HEK293 (cell line): ENCODE results near the gene NLGN4Y.

Experiments
- CTCF ChIA-PET: fragments of 350-600 bp; formaldehyde crosslinking; extraction: SDS; loops from one replicate; lab custom pipeline; 2021; ENCODE audit warnings: antibody characterized with exemption; lab: Yijun Ruan, JAX
- POLR2A ChIA-PET: fragments of 300-600 bp; formaldehyde crosslinking; extraction: SDS; loops from one replicate; lab custom pipeline; 2020; ENCODE audit warnings: antibody characterized with exemption, inconsistent platforms; lab: Yijun Ruan, JAX
- H3K27ac ChIP-seq: fragments of 200-500 bp; sonication (Bioruptor generic); 2 replicates; pipeline ENCODE4 v1.5.1; 2014; ENCODE audit warnings: low read depth, low read length, control low read depth, inconsistent platforms; ENCODE audit errors: extremely low read depth
- H3K36me3 ChIP-seq, 2 experiments: fragments of 200-500 bp in 1 of 2; sonication (Bioruptor generic) in 1 of 2; 1 replicate in 1 of 2; 2 replicates in 1 of 2; pipeline ENCODE4 v1.5.1; 2014 to 2017; ENCODE audit warnings: inconsistent platforms in 2 of 2, low read length in 2 of 2; ENCODE audit not compliant: control insufficient read depth in 2 of 2, insufficient read depth in 1 of 2
- H3K4me1 ChIP-seq: fragments of 200-500 bp; sonication (Bioruptor generic); 2 replicates; pipeline ENCODE4 v1.5.1; 2014; ENCODE audit warnings: mild to moderate bottlenecking, low read length, inconsistent platforms; ENCODE audit not compliant: control insufficient read depth, insufficient read depth
- H3K4me3 ChIP-seq: 2 replicates; pipeline ENCODE4 v1.5.1; 2011; ENCODE audit warnings: low read depth, mild to moderate bottlenecking, control low read depth, low read length, moderate library complexity
- H3K9me3 ChIP-seq: fragments of 200-500 bp; sonication (Bioruptor generic); 2 replicates; pipeline ENCODE4 v1.5.1; 2014; ENCODE audit warnings: low read depth, low read length, inconsistent platforms; ENCODE audit not compliant: control insufficient read depth, insufficient read depth
- ATF2 ChIP-seq: fragments of 450-650 bp; formaldehyde crosslinking; IDR thresholded peaks from 2 replicates; pipeline ENCODE4 v1.5.1; 2016; ENCODE audit warnings: missing biosample characterization, missing genetic modification characterization, low read depth
- CTCF ChIP-seq: fragments of 450-650 bp; formaldehyde crosslinking; IDR thresholded peaks from 2 replicates; pipeline ENCODE4 v1.5.1; 2016; ENCODE audit warnings: missing biosample characterization, missing genetic modification characterization
- EGR2 ChIP-seq: fragments of 450-650 bp; formaldehyde crosslinking; IDR thresholded peaks from 2 replicates; pipeline ENCODE4 v1.5.1; 2016; ENCODE audit warnings: low read depth, missing biosample characterization, missing genetic modification characterization
- INSM2 ChIP-seq: fragments of 450-650 bp; formaldehyde crosslinking; IDR thresholded peaks from 2 replicates; pipeline ENCODE4 v1.5.1; 2016; ENCODE audit warnings: missing biosample characterization, missing genetic modification characterization
- REST ChIP-seq: fragments of 450-650 bp; formaldehyde crosslinking; IDR thresholded peaks from 2 replicates; pipeline ENCODE4 v1.5.1; 2016; ENCODE audit warnings: missing biosample characterization, missing genetic modification characterization
- ZBTB1 ChIP-seq: fragments of 450-650 bp; formaldehyde crosslinking; IDR thresholded peaks from 2 replicates; pipeline ENCODE4 v1.5.1; 2016; ENCODE audit warnings: missing biosample characterization, missing genetic modification characterization
- ZNF169 ChIP-seq: fragments of 450-650 bp; formaldehyde crosslinking; IDR thresholded peaks from 2 replicates; pipeline ENCODE4 v1.5.1; 2016; ENCODE audit warnings: missing biosample characterization, missing genetic modification characterization
- ZNF449 ChIP-seq: fragments of 450-650 bp; formaldehyde crosslinking; IDR thresholded peaks from 2 replicates; pipeline ENCODE4 v1.5.1; 2017; ENCODE audit warnings: missing biosample characterization, mild to moderate bottlenecking, missing genetic modification characterization, moderate library complexity
- ZNF473 ChIP-seq: fragments of 450-650 bp; formaldehyde crosslinking; IDR thresholded peaks from 2 replicates; pipeline ENCODE4 v1.5.1; 2017; ENCODE audit warnings: missing biosample characterization, missing genetic modification characterization
- ZNF558 ChIP-seq: fragments of 450-650 bp; formaldehyde crosslinking; IDR thresholded peaks from 2 replicates; pipeline ENCODE4 v1.5.1; 2016; ENCODE audit warnings: missing biosample characterization, missing genetic modification characterization
- ZNF571 ChIP-seq: fragments of 450-650 bp; formaldehyde crosslinking; IDR thresholded peaks from 2 replicates; pipeline ENCODE4 v1.5.0; 2017; ENCODE audit warnings: missing biosample characterization, missing genetic modification characterization
- ZNF621 ChIP-seq: fragments of 450-650 bp; formaldehyde crosslinking; IDR thresholded peaks from 2 replicates; pipeline ENCODE4 v1.5.1; 2017; ENCODE audit warnings: missing biosample characterization, missing genetic modification characterization
- ZNF629 ChIP-seq: fragments of 450-650 bp; formaldehyde crosslinking; IDR thresholded peaks from 2 replicates; pipeline ENCODE4 v1.5.1; 2017; ENCODE audit warnings: missing biosample characterization, missing genetic modification characterization
- ZNF747 ChIP-seq: fragments of 450-650 bp; formaldehyde crosslinking; IDR thresholded peaks from 2 replicates; pipeline ENCODE4 v1.5.1; 2016; ENCODE audit warnings: missing biosample characterization, missing genetic modification characterization
- ZNF843 ChIP-seq: fragments of 450-650 bp; formaldehyde crosslinking; IDR thresholded peaks from 2 replicates; pipeline ENCODE4 v1.5.1; 2016; ENCODE audit warnings: missing biosample characterization, missing genetic modification characterization
- ZXDB ChIP-seq: fragments of 450-650 bp; formaldehyde crosslinking; IDR thresholded peaks from 2 replicates; pipeline ENCODE4 v1.5.1; 2016; ENCODE audit warnings: missing biosample characterization, missing genetic modification characterization

NLGN4Y gene

GRCh38 chrY:14679181-14679580 lies 154.9 kb downstream of the NLGN4Y start (continued):
- TF ChIP-seq ZNF629 (no peak), ZNF169 (tag by site-specific recombination) (no peak), ZNF621 (tag by site-specific recombination) (no peak), INSM2 (no peak)

GRCh38 chrY:14694543-14694942 lies 170.2 kb downstream of the NLGN4Y start:
- H3K4me3 ChIP-seq = no peak overlapping the region
- POLR2A ChIA-PET = no interaction called here
- no peaks in the 10 kb centered on the region for H3K4me1 ChIP-seq
- H3K9me3 ChIP-seq = no peaks in the 10 kb centered on the region
- TF ChIP-seq ATF2 (no peak), ZNF843 (tag by site-specific recombination) (no peak), ZNF449 (no peak), EGR2 (no peak), ZNF473 (tag by site-specific recombination) (no peak), ZXDB (no peak), ZNF558 (tag by site-specific recombination) (no peak)
- H3K36me3 ChIP-seq = no peaks in the 10 kb centered on the region
- H3K27ac ChIP-seq = no peak overlapping the region
- CTCF ChIA-PET = no interaction called here

GRCh38 chrY:14708158-14708557 lies 183.8 kb downstream of the NLGN4Y start:
- H3K36me3 ChIP-seq = no peaks in the 10 kb centered on the region
- ChIA-PET POLR2A (no interaction called here), CTCF (no interaction called here)
- H3K9me3 ChIP-seq = no peaks in the 10 kb centered on the region
- no peaks in the 10 kb centered on the region for H3K4me1 ChIP-seq
- no peak overlapping the region for H3K4me3 ChIP-seq
- TF ChIP-seq ZBTB1 (tag by site-specific recombination) (no peak), REST (tag by site-specific recombination) (no peak), CTCF (no peak), ZNF571 (no peak), ZNF747 (tag by site-specific recombination) (no peak)
- TF ChIP-seq, all 188 proteins: peak for 0
- H3K27ac ChIP-seq = no peak overlapping the region
